ENCODE data around the gene ZIC5. TPM values are rescaled to one million over a fixed set of nuclear protein-coding genes. Genes with fewer than 3 reads are reported as not detected.
A peak's percentile ranks its signal among the peaks of the same experiment; 100 is the strongest.

Gene ZIC5
- total RNA-seq, 4 donors from 2014 or later = not detected

GRCh38 chr13:99973808-99974185, 2.2 kb upstream of the ZIC5 start:
- H3K4me1 ChIP-seq = peaks cover 21 to 45% (median 28%) of the 10 kb centered on the region in 3 donors
- WGBS, 2 donors = 23% methylated on average over 6 of the region's 6 CpGs
- H3K36me3 ChIP-seq = no peaks in the 10 kb centered on the region
- H3K27ac ChIP-seq = no peak overlapping the region
- peaks cover 0 to 14% (median 9%) of the 10 kb centered on the region in 3 donors for H3K9me3 ChIP-seq
- peaks cover 53 to 100% (median 85%) of the 10 kb centered on the region in 4 donors for H3K27me3 ChIP-seq
- DNase-seq = no peak
- TF ChIP-seq CTCF (IDR thresholded peaks at IDR 0.05) = no peak
- TF ChIP-seq POLR2A (IDR thresholded peaks at IDR 0.05) = no peak
- intact Hi-C loops (cut with DNase I) = no loop called here
- H3K4me3 ChIP-seq = no peak overlapping the region

- Histone ChIP-seq H3K4me1 (peaks cover 24 to 45% (median 34%) of the 10 kb centered on the region in 3 donors), H3K4me3 (no peak overlapping the region), H3K36me3 (no peaks in the 10 kb centered on the region), H3K27ac (no peak overlapping the region), H3K9me3 (peaks cover 0 to 14% (median 9%) of the 10 kb centered on the region in 3 donors), H3K27me3 (peaks cover 52 to 100% (median 81%) of the 10 kb centered on the region in 4 donors)
- DNase-seq = no peak
- 16 to 18% methylated on average over 11 of the region's 11 CpGs for WGBS, 2 donors
- intact Hi-C loops (cut with DNase I) = no loop called here
- TF ChIP-seq POLR2A (IDR thresholded peaks at IDR 0.05) (no peak), CTCF (IDR thresholded peaks at IDR 0.05) (no peak)
Measured at GRCh38 chr13:99973163-99973807, 1.7 kb upstream of the ZIC5 start.

GRCh38 chr13:99972190-99972731, 694 bp upstream of the ZIC5 start:
- 18 to 21% methylated on average over 15 to 18 of the region's 18 CpGs for WGBS, 2 donors
- Histone ChIP-seq H3K4me1 (peaks cover 24 to 47% (median 35%) of the 10 kb centered on the region in 3 donors), H3K27me3 (peaks cover 52 to 100% (median 81%) of the 10 kb centered on the region in 4 donors), H3K36me3 (no peaks in the 10 kb centered on the region), H3K4me3 (no peak overlapping the region), H3K9me3 (peaks cover 0 to 14% (median 9%) of the 10 kb centered on the region in 3 donors), H3K27ac (no peak overlapping the region)
- no peak for TF ChIP-seq POLR2A (IDR thresholded peaks at IDR 0.05)
- no peak for TF ChIP-seq CTCF (IDR thresholded peaks at IDR 0.05)
- DNase-seq = no peak
- intact Hi-C loops (cut with DNase I) = no loop called here

DNA sequence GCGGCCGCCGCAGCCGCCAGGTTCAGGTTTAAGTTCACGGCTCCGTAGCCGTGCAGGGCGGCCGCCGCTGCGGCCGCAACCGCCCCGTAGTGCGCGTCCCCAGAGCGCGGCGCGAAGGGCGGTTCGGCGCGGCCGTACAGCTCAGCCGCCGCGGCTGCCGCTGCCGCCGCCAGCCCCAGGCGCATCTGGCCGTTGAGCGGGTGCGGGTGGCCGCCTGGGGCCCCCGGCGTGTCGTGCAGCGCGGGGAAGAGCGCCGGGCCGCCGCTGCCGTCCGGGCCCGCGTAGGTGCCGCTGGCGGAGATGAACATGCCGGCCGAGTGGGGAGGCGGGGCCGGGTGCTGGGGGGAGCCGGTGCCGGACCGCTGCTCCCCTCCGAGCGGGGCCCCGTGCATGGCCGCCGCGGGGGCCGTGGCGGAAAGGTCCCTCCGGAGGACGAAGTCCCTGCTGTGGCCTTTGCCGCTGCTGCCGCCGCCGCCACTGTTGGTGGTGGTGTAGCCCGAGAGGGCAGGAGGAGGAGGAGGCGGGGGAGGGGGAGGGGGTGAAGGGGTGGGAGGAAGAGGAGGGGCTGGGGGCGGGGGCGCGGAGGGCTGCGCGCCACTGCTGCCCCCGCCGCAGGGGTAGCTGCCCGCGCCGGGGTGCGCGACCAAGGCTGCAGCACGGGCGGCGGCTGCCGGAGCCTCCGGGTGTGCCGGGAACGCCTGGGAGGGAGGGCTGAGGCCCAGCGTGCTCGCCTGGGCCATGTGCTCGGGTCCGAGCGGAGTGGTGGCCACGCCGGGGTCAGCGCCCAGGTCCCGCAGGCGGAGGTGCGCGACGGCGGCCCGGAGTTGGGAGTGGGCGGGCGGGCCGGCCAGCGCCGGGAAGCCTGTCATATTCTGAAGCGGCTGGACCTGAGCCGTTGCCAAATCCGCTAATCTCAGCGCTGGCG, 654 bp downstream of the ZIC5 start:
- intact Hi-C loops (cut with DNase I) = no loop called here
- Histone ChIP-seq H3K27ac (no peak overlapping the region), H3K4me1 (peaks cover 24 to 47% (median 35%) of the 10 kb centered on the region in 3 donors), H3K9me3 (peaks cover 0 to 14% (median 9%) of the 10 kb centered on the region in 3 donors), H3K36me3 (no peaks in the 10 kb centered on the region), H3K27me3 (peaks cover 51 to 100% (median 74%) of the 10 kb centered on the region in 4 donors), H3K4me3 (peak overlapping the region; percentile 20 to 63 (median 38))
- DNase-seq = no peak
- WGBS, 2 donors = 17% methylated on average over 2 of the region's 118 CpGs; no CpG with 5 or more reads in 1 of the 2 donors
- TF ChIP-seq POLR2A (IDR thresholded peaks at IDR 0.05) (no peak), CTCF (IDR thresholded peaks at IDR 0.05) (no peak)
